Measurements from ENCODE around the gene UNC13C.

GRCh38 chr15:53974813-53975212, 3.4 kb upstream of the UNC13C start:
- no peak for TF ChIP-seq GATA3 (IDR thresholded peaks at IDR 0.05; ENCODE audit: low read depth, low read length)
- TF ChIP-seq GATA2 (IDR thresholded peaks at IDR 0.05; ENCODE audit: low read depth, low read length) = no peak

Data from SH-SY5Y (cell line).